ENCODE measurements around the gene EFCAB9.

Gene EFCAB9

GRCh38 chr5:172229904-172230303 is 35.9 kb downstream of the EFCAB9 start:
- TF ChIP-seq, protein P1, sequence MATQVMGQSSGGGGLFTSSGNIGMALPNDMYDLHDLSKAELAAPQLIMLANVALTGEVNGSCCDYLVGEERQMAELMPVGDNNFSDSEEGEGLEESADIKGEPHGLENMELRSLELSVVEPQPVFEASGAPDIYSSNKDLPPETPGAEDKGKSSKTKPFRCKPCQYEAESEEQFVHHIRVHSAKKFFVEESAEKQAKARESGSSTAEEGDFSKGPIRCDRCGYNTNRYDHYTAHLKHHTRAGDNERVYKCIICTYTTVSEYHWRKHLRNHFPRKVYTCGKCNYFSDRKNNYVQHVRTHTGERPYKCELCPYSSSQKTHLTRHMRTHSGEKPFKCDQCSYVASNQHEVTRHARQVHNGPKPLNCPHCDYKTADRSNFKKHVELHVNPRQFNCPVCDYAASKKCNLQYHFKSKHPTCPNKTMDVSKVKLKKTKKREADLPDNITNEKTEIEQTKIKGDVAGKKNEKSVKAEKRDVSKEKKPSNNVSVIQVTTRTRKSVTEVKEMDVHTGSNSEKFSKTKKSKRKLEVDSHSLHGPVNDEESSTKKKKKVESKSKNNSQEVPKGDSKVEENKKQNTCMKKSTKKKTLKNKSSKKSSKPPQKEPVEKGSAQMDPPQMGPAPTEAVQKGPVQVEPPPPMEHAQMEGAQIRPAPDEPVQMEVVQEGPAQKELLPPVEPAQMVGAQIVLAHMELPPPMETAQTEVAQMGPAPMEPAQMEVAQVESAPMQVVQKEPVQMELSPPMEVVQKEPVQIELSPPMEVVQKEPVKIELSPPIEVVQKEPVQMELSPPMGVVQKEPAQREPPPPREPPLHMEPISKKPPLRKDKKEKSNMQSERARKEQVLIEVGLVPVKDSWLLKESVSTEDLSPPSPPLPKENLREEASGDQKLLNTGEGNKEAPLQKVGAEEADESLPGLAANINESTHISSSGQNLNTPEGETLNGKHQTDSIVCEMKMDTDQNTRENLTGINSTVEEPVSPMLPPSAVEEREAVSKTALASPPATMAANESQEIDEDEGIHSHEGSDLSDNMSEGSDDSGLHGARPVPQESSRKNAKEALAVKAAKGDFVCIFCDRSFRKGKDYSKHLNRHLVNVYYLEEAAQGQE (IDR thresholded peaks at IDR 0.05; ENCODE audit: insufficient read depth in 1 of 2, low read depth in 2 of 2, low read length in 2 of 2) = no peak
- TF ChIP-seq TAF1 (IDR thresholded peaks at IDR 0.05; ENCODE audit: borderline replicate concordance, insufficient read depth, low read length) (no peak), SIN3A (IDR thresholded peaks at IDR 0.05; ENCODE audit: borderline replicate concordance, insufficient read depth, low read length) (no peak), POLR2AphosphoS5 (IDR thresholded peaks at IDR 0.05; ENCODE audit: low read depth, low read length) (no peak), FOXP2 (optimal IDR thresholded peaks at IDR 0.05; ENCODE audit: borderline replicate concordance, extremely low read depth, extremely low read length, insufficient read depth) (no peak)

DNA sequence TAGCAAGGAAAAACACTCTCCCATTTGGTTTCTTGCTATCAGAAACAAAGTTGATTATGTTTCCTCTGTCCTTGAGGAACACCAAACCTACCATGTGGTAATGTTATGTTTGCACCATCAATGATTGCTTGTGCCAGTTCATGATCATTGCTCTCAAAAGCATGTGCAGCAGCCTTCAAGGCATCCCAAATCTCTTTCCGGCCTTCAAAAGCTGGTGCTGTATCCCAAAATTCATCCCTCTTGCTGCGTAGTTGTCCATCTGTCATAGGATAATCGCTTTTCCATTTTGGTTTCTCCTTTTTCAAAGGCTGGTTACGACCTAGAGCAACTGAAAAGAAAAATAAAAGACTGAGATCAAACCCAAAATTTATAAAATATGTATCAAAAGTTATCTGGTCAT is 40.1 kb downstream of the EFCAB9 start:
- TF ChIP-seq SIN3A (IDR thresholded peaks at IDR 0.05; ENCODE audit: borderline replicate concordance, insufficient read depth, low read length) (no peak), FOXP2 (optimal IDR thresholded peaks at IDR 0.05; ENCODE audit: borderline replicate concordance, extremely low read depth, extremely low read length, insufficient read depth) (no peak), TAF1 (IDR thresholded peaks at IDR 0.05; ENCODE audit: borderline replicate concordance, insufficient read depth, low read length) (no peak), POLR2AphosphoS5 (IDR thresholded peaks at IDR 0.05; ENCODE audit: low read depth, low read length) (no peak)
- TF ChIP-seq, protein P1 (IDR thresholded peaks at IDR 0.05; ENCODE audit: insufficient read depth in 1 of 2, low read depth in 2 of 2, low read length in 2 of 2) = no peak

- TF ChIP-seq FOXP2 (optimal IDR thresholded peaks at IDR 0.05; ENCODE audit: borderline replicate concordance, extremely low read depth, extremely low read length, insufficient read depth) = no peak
- no peak for TF ChIP-seq POLR2AphosphoS5 (IDR thresholded peaks at IDR 0.05; ENCODE audit: low read depth, low read length)
- no peak for TF ChIP-seq SIN3A (IDR thresholded peaks at IDR 0.05; ENCODE audit: borderline replicate concordance, insufficient read depth, low read length)
- TF ChIP-seq, protein P1 (IDR thresholded peaks at IDR 0.05; ENCODE audit: insufficient read depth in 1 of 2, low read depth in 2 of 2, low read length in 2 of 2) = no peak
- no peak for TF ChIP-seq TAF1 (IDR thresholded peaks at IDR 0.05; ENCODE audit: borderline replicate concordance, insufficient read depth, low read length)
These were observed 41.3 kb downstream of the EFCAB9 start for GRCh38 chr5:172235132-172235780.

DNA sequence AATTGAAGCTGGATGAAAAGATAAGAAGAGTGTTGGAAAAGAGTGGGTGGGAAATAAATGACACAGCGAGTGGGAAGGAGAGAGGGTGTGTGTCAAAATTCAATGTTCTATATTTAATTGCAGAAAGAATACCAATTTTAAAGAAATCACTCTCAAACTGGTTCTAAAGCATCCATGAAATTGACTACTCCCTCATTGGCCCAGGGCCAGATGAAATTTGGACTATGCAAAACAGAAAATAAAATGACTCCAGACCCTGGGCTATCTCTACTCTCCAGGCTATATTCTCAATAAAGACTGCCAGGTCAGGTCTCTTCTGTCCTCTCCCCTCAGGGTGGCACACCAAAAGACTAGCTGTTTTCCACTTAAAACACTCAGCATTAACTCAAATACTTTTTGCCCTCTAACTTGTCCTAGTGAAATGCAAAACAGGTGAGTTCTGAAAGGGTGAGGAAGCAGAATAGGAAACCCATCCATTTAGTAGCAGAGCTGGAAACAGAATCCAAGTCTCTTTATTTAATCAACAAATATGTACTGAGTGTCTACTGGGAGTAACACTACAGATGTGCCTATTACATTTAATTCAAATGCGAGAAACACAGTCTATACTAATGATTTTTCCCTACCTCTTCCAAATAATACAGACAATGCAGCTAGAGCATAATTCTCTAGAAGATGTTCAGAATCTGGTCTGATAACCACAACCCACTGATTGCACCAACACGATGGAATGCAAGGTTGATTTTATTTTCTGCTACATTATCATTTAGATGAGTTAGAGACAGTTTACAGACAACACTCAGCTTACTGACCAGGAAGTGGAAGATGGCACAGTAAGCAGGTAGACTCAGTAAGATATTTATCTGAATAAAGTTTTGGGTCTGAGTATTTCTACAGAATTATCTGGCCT is 42.1 kb downstream of the EFCAB9 start:
- TF ChIP-seq TAF1 (IDR thresholded peaks at IDR 0.05; ENCODE audit: borderline replicate concordance, insufficient read depth, low read length) (no peak), FOXP2 (optimal IDR thresholded peaks at IDR 0.05; ENCODE audit: borderline replicate concordance, extremely low read depth, extremely low read length, insufficient read depth) (no peak), SIN3A (IDR thresholded peaks at IDR 0.05; ENCODE audit: borderline replicate concordance, insufficient read depth, low read length) (no peak), POLR2AphosphoS5 (IDR thresholded peaks at IDR 0.05; ENCODE audit: low read depth, low read length) (no peak)
- TF ChIP-seq, protein P1 (IDR thresholded peaks at IDR 0.05; ENCODE audit: insufficient read depth in 1 of 2, low read depth in 2 of 2, low read length in 2 of 2) = no peak

All from PFSK-1 (cell line).